DMS 273 (cell line): ENCODE results near the gene HSPG2.

ENCODE experiments used
- DNase-seq: peaks from one replicate; lab custom pipeline; 2025; ENCODE audit not compliant: unreplicated experiment; lab: John Stamatoyannopoulos, UW

Gene HSPG2

GRCh38 chr1:21849909-21850576 lies 87.1 kb downstream of the HSPG2 start:
- DNase-seq: no peak

- DNase-seq: no peak
Measured at GRCh38 chr1:21848524-21849174, 88.5 kb downstream of the HSPG2 start.

- DNase-seq: no peak
Measured at GRCh38 chr1:21847223-21848205, 89.6 kb downstream of the HSPG2 start.

GRCh38 chr1:21845646-21846641 lies 91.2 kb downstream of the HSPG2 start:
- DNase-seq: no peak

- no peak for DNase-seq
Measured at GRCh38 chr1:21843996-21844395, 93.1 kb downstream of the HSPG2 start.

- no peak for DNase-seq
Measured at GRCh38 chr1:21843208-21843607, 93.9 kb downstream of the HSPG2 start.

- no peak for DNase-seq
Measured at GRCh38 chr1:21842606-21843162, 94.4 kb downstream of the HSPG2 start.

GRCh38 chr1:21841852-21842466 lies 95.2 kb downstream of the HSPG2 start:
- no peak for DNase-seq

- DNase-seq: no peak
Measured at GRCh38 chr1:21840981-21841380, 96.1 kb downstream of the HSPG2 start.

- DNase-seq: no peak
Measured at GRCh38 chr1:21839337-21840037, 97.6 kb downstream of the HSPG2 start.

- DNase-seq: no peak
Measured at GRCh38 chr1:21838359-21839157, 98.6 kb downstream of the HSPG2 start.

- DNase-seq: no peak
Measured at GRCh38 chr1:21837476-21837875, 99.6 kb downstream of the HSPG2 start.

GRCh38 chr1:21836729-21837128 lies 100.4 kb downstream of the HSPG2 start:
- no peak for DNase-seq

GRCh38 chr1:21836010-21836409 lies 101.1 kb downstream of the HSPG2 start:
- no peak for DNase-seq

GRCh38 chr1:21834666-21835065 lies 102.4 kb downstream of the HSPG2 start:
- no peak for DNase-seq

- DNase-seq: no peak
Measured at GRCh38 chr1:21834094-21834493, 103.0 kb downstream of the HSPG2 start.

- no peak for DNase-seq
Measured at GRCh38 chr1:21833392-21833976, 103.6 kb downstream of the HSPG2 start.

GRCh38 chr1:21831454-21831970 lies 105.6 kb downstream of the HSPG2 start:
- no peak for DNase-seq
